GM23338 (cell line): ENCODE results near the gene CCNB2.

ENCODE experiments used
- CREB1 ChIP-seq: fragments of 250-450 bp; sonication (Bioruptor Pico); IDR thresholded peaks from 2 replicates; pipeline ENCODE4 v1.5.0; 2020; ENCODE audit warnings: low read depth, mild to moderate bottlenecking, moderate library complexity
- CTCF ChIP-seq, 2 experiments: fragments of 200-600 bp in 1 of 2; sonication (generic) in 1 of 2; conservative IDR thresholded peaks; 2 replicates each; pipeline versions ENCODE4 v1.5.1 to v1.6.1; 2016 to 2017; ENCODE audit warnings: antibody characterized with exemption in 2 of 2, low read depth in 2 of 2, mild to moderate bottlenecking in 2 of 2, moderate library complexity in 1 of 2
- ETS1 ChIP-seq: IDR thresholded peaks from 2 replicates; pipeline ENCODE4 v1.6.1; 2016; ENCODE audit warnings: antibody characterized with exemption
- EZH2 ChIP-seq: fragments of 200-600 bp; sonication (generic); IDR thresholded peaks from one replicate; pipeline ENCODE4 v1.8.0; 2017; ENCODE audit warnings: antibody characterized with exemption, mild to moderate bottlenecking, low read depth; ENCODE audit not compliant: unreplicated experiment
- EZH2phosphoT487 ChIP-seq: fragments of 200-600 bp; sonication (generic); IDR thresholded peaks from one replicate; pipeline ENCODE4 v1.8.1; 2018; ENCODE audit warnings: antibody characterized with exemption; ENCODE audit not compliant: unreplicated experiment
- JUNB ChIP-seq: IDR thresholded peaks from one replicate; pipeline ENCODE4 v1.6.1; 2016; ENCODE audit warnings: antibody characterized with exemption; ENCODE audit not compliant: unreplicated experiment
- NANOG ChIP-seq: IDR thresholded peaks from 2 replicates; pipeline ENCODE4 v1.6.1; 2016; ENCODE audit warnings: antibody characterized with exemption, borderline replicate concordance
- POLR2AphosphoS5 ChIP-seq: IDR thresholded peaks from 2 replicates; pipeline ENCODE4 v1.6.1; 2016; ENCODE audit warnings: antibody characterized with exemption, low read depth
- STAT1 ChIP-seq: IDR thresholded peaks from one replicate; pipeline ENCODE4 v1.6.1; 2016; ENCODE audit warnings: antibody characterized with exemption; ENCODE audit not compliant: unreplicated experiment
- ZNF114 ChIP-seq: fragments of 250-450 bp; sonication (Bioruptor Pico); IDR thresholded peaks from 2 replicates; pipeline ENCODE4 v1.5.0; 2020; ENCODE audit warnings: mild to moderate bottlenecking, moderate library complexity
- ZNF331 ChIP-seq: fragments of 250-450 bp; sonication (Bioruptor Pico); IDR thresholded peaks from 2 replicates; pipeline ENCODE4 v1.5.0; 2020; ENCODE audit warnings: low read depth, mild to moderate bottlenecking, moderate library complexity
- ZNF462 ChIP-seq: fragments of 250-450 bp; sonication (Bioruptor Pico); IDR thresholded peaks from 2 replicates; pipeline ENCODE4 v1.5.0; 2020; ENCODE audit warnings: mild to moderate bottlenecking, moderate library complexity
- TF ChIP-seq, protein P1 (sequence below): IDR thresholded peaks from one replicate; pipeline ENCODE4 v1.6.1; 2018; ENCODE audit warnings: antibody characterized with exemption; ENCODE audit not compliant: unreplicated experiment

DNA sequence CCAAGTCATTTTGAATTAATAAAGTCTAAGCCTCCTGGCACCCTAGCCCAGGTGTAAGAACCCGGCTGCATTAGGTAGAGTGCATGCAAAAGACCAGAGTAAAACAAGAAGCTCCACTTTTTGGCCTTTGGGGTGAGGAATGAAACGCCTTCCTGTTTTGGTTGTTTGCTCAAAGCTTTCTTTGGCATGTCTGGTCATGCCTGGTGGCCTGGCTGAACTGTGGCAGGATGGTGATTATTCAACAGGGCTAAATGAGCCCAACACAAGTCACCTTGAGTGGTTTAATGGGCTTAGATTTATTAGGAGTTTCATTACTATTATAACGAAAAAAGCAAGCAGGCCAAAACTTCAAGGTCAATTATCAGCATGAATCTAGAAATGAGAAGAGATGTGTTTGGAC, 60.8 kb downstream of the CCNB2 start:
- TF ChIP-seq CTCF (conservative IDR thresholded peaks at IDR 0.05; ENCODE audit: low read depth in 2 of 2) (no peak), EZH2phosphoT487 (no peak), EZH2 (no peak), NANOG (no peak), JUNB (no peak), POLR2AphosphoS5 (no peak), ETS1 (no peak), STAT1 (no peak), CREB1 (CRISPR knock-in tag) (no peak), ZNF331 (CRISPR knock-in tag) (no peak), ZNF114 (CRISPR knock-in tag) (no peak), ZNF462 (CRISPR knock-in tag) (no peak)
- TF ChIP-seq, protein P1, sequence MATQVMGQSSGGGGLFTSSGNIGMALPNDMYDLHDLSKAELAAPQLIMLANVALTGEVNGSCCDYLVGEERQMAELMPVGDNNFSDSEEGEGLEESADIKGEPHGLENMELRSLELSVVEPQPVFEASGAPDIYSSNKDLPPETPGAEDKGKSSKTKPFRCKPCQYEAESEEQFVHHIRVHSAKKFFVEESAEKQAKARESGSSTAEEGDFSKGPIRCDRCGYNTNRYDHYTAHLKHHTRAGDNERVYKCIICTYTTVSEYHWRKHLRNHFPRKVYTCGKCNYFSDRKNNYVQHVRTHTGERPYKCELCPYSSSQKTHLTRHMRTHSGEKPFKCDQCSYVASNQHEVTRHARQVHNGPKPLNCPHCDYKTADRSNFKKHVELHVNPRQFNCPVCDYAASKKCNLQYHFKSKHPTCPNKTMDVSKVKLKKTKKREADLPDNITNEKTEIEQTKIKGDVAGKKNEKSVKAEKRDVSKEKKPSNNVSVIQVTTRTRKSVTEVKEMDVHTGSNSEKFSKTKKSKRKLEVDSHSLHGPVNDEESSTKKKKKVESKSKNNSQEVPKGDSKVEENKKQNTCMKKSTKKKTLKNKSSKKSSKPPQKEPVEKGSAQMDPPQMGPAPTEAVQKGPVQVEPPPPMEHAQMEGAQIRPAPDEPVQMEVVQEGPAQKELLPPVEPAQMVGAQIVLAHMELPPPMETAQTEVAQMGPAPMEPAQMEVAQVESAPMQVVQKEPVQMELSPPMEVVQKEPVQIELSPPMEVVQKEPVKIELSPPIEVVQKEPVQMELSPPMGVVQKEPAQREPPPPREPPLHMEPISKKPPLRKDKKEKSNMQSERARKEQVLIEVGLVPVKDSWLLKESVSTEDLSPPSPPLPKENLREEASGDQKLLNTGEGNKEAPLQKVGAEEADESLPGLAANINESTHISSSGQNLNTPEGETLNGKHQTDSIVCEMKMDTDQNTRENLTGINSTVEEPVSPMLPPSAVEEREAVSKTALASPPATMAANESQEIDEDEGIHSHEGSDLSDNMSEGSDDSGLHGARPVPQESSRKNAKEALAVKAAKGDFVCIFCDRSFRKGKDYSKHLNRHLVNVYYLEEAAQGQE = no peak
